Medulla oblongata (tissue), 1 donor: Measurements from ENCODE around the gene CYTH1.
"Not testable (repeated sequence)": the region's sequence is repeated elsewhere in the genome, so short reads cannot be mapped to it uniquely, and the experiment has no call there.

Source experiments
- DNase-seq: peaks from one replicate; pipeline ENCODE4 v3.0.0-alpha.2; 2015; ENCODE audit errors: extremely low spot score

Gene CYTH1

GRCh38 chr17:78787444-78787843 lies 5.4 kb upstream of the CYTH1 start:
- DNase-seq, result no peak

- DNase-seq, result no peak
These were observed 3.6 kb upstream of the CYTH1 start for GRCh38 chr17:78785663-78786057.

GRCh38 chr17:78785011-78785662 lies 3.1 kb upstream of the CYTH1 start:
- DNase-seq, result no peak

- no peak for DNase-seq
These were observed 2.3 kb upstream of the CYTH1 start for GRCh38 chr17:78784352-78784751.

GRCh38 chr17:78783711-78784324 lies 1.7 kb upstream of the CYTH1 start:
- no peak for DNase-seq

- DNase-seq, result no peak
These were observed 775 bp downstream of the CYTH1 start for GRCh38 chr17:78781104-78781892.

GRCh38 chr17:78780335-78780734 lies 1.7 kb downstream of the CYTH1 start:
- no peak for DNase-seq

- DNase-seq, result no peak
These were observed 2.2 kb downstream of the CYTH1 start for GRCh38 chr17:78779850-78780249.

GRCh38 chr17:78779286-78779651 lies 2.8 kb downstream of the CYTH1 start:
- DNase-seq, result not testable (repeated sequence)

GRCh38 chr17:78777881-78778280 lies 4.2 kb downstream of the CYTH1 start:
- DNase-seq, result no peak

GRCh38 chr17:78774956-78775571 lies 7.0 kb downstream of the CYTH1 start:
- DNase-seq, result no peak

- no peak for DNase-seq
These were observed 7.6 kb downstream of the CYTH1 start for GRCh38 chr17:78774453-78774852.

GRCh38 chr17:78771758-78772382 lies 10.2 kb downstream of the CYTH1 start:
- no peak for DNase-seq

- no peak for DNase-seq
These were observed 12.8 kb downstream of the CYTH1 start for GRCh38 chr17:78769196-78769773.

GRCh38 chr17:78767806-78768205 lies 14.3 kb downstream of the CYTH1 start:
- DNase-seq, result no peak

GRCh38 chr17:78766743-78767294 lies 15.3 kb downstream of the CYTH1 start:
- no peak for DNase-seq

GRCh38 chr17:78766225-78766624 lies 15.8 kb downstream of the CYTH1 start:
- DNase-seq, result no peak

- DNase-seq, result no peak
These were observed 16.3 kb downstream of the CYTH1 start for GRCh38 chr17:78765821-78766220.

GRCh38 chr17:78764871-78765270 lies 17.2 kb downstream of the CYTH1 start:
- DNase-seq, result peak; percentile 75

GRCh38 chr17:78763561-78763960 lies 18.5 kb downstream of the CYTH1 start:
- DNase-seq, result no peak

GRCh38 chr17:78761789-78762406 lies 20.2 kb downstream of the CYTH1 start:
- no peak for DNase-seq
